GM12872 (cell line): ENCODE data around the gene RNLS.
A peak's percentile ranks its signal among the peaks of the same experiment; 100 is the strongest.

Source experiments
- TF ChIP-seq, protein P1 (sequence below): IDR thresholded peaks from 3 replicates; pipeline ENCODE4 v1.5.1; 2011; ENCODE audit warnings: low read depth, mild to moderate bottlenecking, low read length, moderate library complexity; ENCODE audit not compliant: insufficient read depth

RNLS gene

DNA sequence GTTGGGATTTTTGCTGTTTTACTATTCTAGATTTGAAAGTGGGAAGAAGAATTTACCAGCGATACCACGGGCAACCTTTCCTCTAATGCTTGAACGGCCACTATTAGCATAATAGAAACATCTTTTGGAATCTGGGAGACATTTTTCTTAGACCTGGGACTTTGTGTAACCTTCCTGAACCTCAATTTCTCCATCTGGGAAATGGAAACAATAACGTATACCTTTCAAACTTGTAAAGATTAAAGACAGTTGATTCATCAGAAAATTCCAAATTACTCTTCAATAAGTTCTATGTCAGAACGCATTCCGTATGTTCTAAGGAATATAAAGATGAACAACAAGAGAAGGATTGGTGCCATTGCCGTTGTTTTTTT lies 453 bp upstream of the RNLS start:
- TF ChIP-seq, protein P1, sequence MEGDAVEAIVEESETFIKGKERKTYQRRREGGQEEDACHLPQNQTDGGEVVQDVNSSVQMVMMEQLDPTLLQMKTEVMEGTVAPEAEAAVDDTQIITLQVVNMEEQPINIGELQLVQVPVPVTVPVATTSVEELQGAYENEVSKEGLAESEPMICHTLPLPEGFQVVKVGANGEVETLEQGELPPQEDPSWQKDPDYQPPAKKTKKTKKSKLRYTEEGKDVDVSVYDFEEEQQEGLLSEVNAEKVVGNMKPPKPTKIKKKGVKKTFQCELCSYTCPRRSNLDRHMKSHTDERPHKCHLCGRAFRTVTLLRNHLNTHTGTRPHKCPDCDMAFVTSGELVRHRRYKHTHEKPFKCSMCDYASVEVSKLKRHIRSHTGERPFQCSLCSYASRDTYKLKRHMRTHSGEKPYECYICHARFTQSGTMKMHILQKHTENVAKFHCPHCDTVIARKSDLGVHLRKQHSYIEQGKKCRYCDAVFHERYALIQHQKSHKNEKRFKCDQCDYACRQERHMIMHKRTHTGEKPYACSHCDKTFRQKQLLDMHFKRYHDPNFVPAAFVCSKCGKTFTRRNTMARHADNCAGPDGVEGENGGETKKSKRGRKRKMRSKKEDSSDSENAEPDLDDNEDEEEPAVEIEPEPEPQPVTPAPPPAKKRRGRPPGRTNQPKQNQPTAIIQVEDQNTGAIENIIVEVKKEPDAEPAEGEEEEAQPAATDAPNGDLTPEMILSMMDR, result no peak

DNA sequence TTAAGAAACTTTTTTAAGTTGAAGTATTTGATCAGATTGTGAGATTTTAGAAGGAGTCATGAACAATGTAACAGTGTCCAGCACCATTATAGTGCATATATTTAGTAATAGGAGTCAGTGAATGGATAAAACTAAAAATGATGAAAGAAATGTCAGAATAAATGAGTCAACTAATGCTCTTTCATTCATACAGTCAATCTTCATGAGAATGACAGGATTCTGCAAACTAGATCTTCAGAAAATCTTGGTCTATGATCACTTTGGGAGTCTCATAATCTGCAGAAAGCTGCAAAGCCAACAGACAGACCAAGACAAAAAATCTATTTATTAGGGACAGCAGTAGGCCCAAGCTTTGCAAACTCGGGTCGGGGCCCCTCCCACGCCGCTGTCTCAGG lies 710 bp downstream of the RNLS start:
- TF ChIP-seq, protein P1, result no peak

DNA sequence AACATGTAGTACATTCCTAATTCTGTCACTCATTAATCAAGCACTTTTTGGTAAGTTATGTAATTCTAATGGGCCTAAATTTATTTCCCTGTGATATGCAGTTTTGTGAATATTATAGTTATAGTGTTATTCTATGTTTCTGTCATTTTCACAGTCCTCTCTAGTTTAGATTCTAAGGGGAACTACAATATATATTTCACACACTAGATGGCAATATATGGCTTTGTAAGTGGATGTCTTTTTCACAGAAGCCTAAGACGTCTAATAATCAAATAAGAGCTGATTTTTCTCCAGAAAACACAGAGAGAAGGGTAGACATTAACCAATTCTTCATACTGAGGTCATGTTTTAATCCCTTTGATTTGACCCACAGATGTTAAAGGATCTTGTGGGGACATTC lies 18.0 kb downstream of the RNLS start:
- TF ChIP-seq, protein P1, result 0 out of 3 replicates have a peak, but pooled peaks have one; percentile 31

DNA sequence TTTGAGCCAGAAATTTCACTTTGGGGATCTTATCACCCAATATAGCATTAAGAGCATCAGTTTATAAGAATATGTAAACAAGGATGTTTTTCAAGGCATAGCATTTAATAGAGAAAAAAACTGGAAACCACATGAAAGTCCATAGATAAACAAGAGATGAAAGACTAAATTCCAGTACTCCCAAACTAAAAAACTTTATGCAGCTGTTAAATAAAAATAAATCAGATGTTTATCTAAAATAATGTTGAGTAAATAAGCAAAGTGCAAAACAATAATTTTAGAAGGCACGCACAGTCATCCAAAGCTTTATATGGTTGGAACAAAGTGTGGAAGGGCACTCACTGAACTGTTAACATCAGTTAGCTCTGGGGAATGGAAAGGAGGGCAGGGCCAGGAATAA lies 21.0 kb downstream of the RNLS start:
- TF ChIP-seq, protein P1, result no peak

DNA sequence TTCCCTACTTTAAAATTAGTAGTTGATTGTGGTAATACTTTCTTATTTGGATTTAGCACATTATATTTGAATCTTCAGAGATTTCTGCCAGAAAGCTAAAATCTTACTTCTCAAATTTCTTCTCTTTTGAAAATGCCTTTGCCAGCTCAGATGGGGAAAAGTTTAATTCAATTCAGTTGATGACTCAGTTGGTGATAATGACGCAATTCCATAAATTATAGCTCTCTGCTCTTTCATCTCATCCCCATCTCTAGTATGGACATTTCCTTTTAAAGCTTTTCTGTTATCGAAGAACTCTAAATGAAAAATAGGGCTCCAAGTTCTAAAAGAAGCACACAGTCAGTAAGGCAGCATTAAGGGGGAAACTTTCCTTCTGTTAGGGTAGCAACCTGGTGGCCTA lies 25.5 kb downstream of the RNLS start:
- TF ChIP-seq, protein P1, result no peak

DNA sequence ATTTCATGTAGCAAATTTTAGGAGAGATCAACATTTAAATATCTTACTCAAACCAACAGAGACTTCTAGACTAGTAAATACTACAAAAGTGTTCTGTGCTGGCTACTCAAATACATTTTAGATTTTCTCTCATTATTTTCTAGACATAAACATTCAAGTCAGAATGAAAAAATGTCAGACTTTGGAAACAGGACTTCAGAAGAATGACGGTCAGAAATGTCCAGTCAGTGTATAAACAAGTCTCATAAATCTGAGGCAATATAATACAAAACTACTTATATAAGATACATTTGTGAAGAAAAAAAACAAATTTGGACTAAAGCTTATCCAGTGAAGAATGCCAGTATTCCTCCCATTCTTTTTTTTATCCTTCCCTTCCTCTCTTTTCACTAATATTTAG lies 25.9 kb downstream of the RNLS start:
- TF ChIP-seq, protein P1, result no peak

DNA sequence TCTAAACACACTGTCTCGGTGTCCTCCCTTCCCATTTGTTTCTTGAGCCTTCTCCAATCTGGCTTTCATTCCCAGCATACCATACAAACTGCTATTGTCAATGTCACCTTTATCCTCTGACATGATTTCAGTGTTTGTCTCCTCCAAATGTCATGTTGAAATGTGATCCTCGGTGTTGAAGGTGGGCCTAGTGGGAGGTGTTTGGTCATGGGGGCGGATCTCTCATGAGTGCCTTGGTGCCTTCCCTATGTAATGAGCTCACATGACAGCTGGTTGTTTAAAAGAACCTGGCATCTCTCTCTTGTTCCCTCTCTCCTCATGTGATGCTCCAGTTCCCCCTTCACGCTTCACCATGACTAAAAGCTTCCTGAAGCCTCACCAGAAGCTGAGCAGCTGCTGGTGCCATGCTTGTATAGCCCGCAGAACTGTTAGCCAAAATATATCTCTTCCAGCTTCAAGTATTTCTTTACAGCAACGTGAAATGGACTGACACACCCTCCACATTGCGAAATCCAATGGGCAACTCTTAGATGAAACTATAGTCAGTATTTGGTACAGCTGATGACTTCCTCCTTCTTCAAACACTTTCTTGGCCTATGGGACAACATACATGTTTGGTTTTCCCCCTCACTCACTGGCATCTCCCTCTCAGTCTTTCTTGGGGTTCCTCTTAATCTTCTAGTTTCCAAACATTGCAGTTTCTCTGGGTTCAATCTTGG lies 27.8 kb downstream of the RNLS start:
- TF ChIP-seq, protein P1, result no peak
